H1 (cell line): ENCODE measurements around the gene C19orf85. TPM values are rescaled to one million over a fixed set of nuclear protein-coding genes. Genes with fewer than 3 reads are reported as not detected.
A peak's percentile ranks its signal among the peaks of the same experiment; 100 is the strongest.

Experiments used
- CTCF ChIA-PET: fragments of 300-600 bp; sonication (Branson Sonifier 250); formaldehyde crosslinking; loops from one replicate; lab custom pipeline; 2021; ENCODE audit not compliant: partially characterized antibody; lab: Charles Lee
- POLR2A ChIA-PET: fragments of 300-600 bp; sonication (Branson Sonifier 250); formaldehyde crosslinking; loops from one replicate; lab custom pipeline; 2021; ENCODE audit warnings: inconsistent platforms; ENCODE audit not compliant: partially characterized antibody; lab: Charles Lee
- DNase-seq, 2 experiments: peaks; one replicate each; pipeline versions ENCODE4 v3.0.0 to v3.0.0-alpha.2; 2010 to 2022; ENCODE audit warnings: low spot score in 2 of 2, low read depth in 1 of 2, mixed read lengths in 1 of 2
- FAIRE-seq: peaks from 2 replicates; lab custom pipeline; 2011; peaks lifted over from hg19 to GRCh38; lab: Jason Lieb, UNC
- H2AFZ ChIP-seq: 2 replicates; pipeline ENCODE4 v1.8.1; 2012; ENCODE audit warnings: low read length, inconsistent platforms
- H2AK5ac ChIP-seq: 2 replicates; pipeline ENCODE4 v1.6.1; 2013; ENCODE audit warnings: low read depth, low read length
- H2BK120ac ChIP-seq: replicated peaks from 2 replicates; pipeline ENCODE3; 2013; ENCODE audit warnings: low read depth, low read length, inconsistent platforms
- H2BK12ac ChIP-seq: 2 replicates; pipeline ENCODE4 v1.6.1; 2013; ENCODE audit warnings: low read depth, low read length
- H2BK15ac ChIP-seq: 2 replicates; pipeline ENCODE4 v1.6.1; 2013; ENCODE audit warnings: low read length
- H2BK20ac ChIP-seq: 2 replicates; pipeline ENCODE4 v1.6.1; 2013; ENCODE audit warnings: low read length
- H2BK5ac ChIP-seq: 2 replicates; pipeline ENCODE4 v1.6.1; 2013; ENCODE audit warnings: low read depth, low read length
- H3K14ac ChIP-seq: 2 replicates; pipeline ENCODE4 v1.6.1; 2013; ENCODE audit warnings: inconsistent platforms; ENCODE audit not compliant: insufficient read length
- H3K18ac ChIP-seq: 2 replicates; pipeline ENCODE4 v1.6.1; 2013; ENCODE audit warnings: low read length; ENCODE audit errors: extremely low read depth
- H3K23ac ChIP-seq: 2 replicates; pipeline ENCODE4 v1.6.1; 2013; ENCODE audit warnings: inconsistent platforms; ENCODE audit not compliant: insufficient read length
- H3K23me2 ChIP-seq: 2 replicates; pipeline ENCODE4 v1.6.1; 2013; ENCODE audit warnings: low read depth, low read length
- H3K27ac ChIP-seq: 2 replicates; pipeline ENCODE4 v1.6.1; 2011; ENCODE audit warnings: low read depth, low read length, inconsistent platforms
- H3K27me3 ChIP-seq, 4 experiments: replicated peaks in 1 of 4; 1 replicate in 1 of 4; 2 replicates in 3 of 4; pipeline versions ENCODE4 v1.6.1 to v1.8.1; 2011 to 2013; ENCODE audit warnings: low read length in 3 of 4, mild to moderate bottlenecking in 3 of 4, inconsistent platforms in 2 of 4, mixed read lengths in 2 of 4, moderate library complexity in 1 of 4; ENCODE audit not compliant: control insufficient read depth in 3 of 4, insufficient read depth in 3 of 4; ENCODE audit errors: extremely low read depth in 1 of 4
- H3K36me3 ChIP-seq, 4 experiments: 2 replicates each; pipeline versions ENCODE4 v1.6.1 to v1.8.1; 2011 to 2013; ENCODE audit warnings: mild to moderate bottlenecking in 4 of 4, low read length in 3 of 4, moderate library complexity in 2 of 4, control low read depth in 1 of 4, inconsistent platforms in 1 of 4; ENCODE audit not compliant: insufficient read depth in 4 of 4, control insufficient read depth in 2 of 4
- H3K4ac ChIP-seq: replicated peaks from 2 replicates; pipeline ENCODE3; 2013; ENCODE audit warnings: low read length, low read depth, mixed read lengths, inconsistent platforms; ENCODE audit not compliant: insufficient read length
- H3K4me1 ChIP-seq, 4 experiments: replicated peaks in 1 of 4; 1 replicate in 1 of 4; 2 replicates in 3 of 4; pipeline versions ENCODE4 v1.6.1 to v1.8.1; 2011 to 2013; ENCODE audit warnings: low read length in 3 of 4, inconsistent platforms in 2 of 4, mixed read lengths in 1 of 4; ENCODE audit not compliant: insufficient read depth in 4 of 4, control insufficient read depth in 3 of 4
- H3K4me2 ChIP-seq, 2 experiments: 2 replicates each; pipeline versions ENCODE4 v1.6.1 to v1.8.1; 2011 to 2013; ENCODE audit warnings: low read depth in 2 of 2, low read length in 2 of 2, control low read depth in 1 of 2, inconsistent platforms in 1 of 2, mild to moderate bottlenecking in 1 of 2; ENCODE audit not compliant: insufficient read depth in 1 of 2
- H3K4me3 ChIP-seq, 4 experiments: fragments of 200-600, 300-600 bp in 1 of 4; sonication (generic), shearing (Covaris generic), sonication (Bioruptor Twin) in 1 of 4; 2 replicates each; pipeline versions ENCODE4 v1.5.1 to v1.8.1; 2011 to 2016; ENCODE audit warnings: low read length in 4 of 4, low read depth in 3 of 4, control low read depth in 2 of 4, inconsistent platforms in 2 of 4, mild to moderate bottlenecking in 2 of 4, mixed read lengths in 1 of 4, moderate library complexity in 1 of 4; ENCODE audit not compliant: insufficient read depth in 2 of 4; ENCODE audit errors: extremely low read depth in 1 of 4
- H3K56ac ChIP-seq: replicated peaks from 2 replicates; pipeline ENCODE3; 2013; ENCODE audit warnings: low read depth, mild to moderate bottlenecking, mixed read lengths, low read length, inconsistent platforms; ENCODE audit not compliant: insufficient read length
- H3K79me1 ChIP-seq: 2 replicates; pipeline ENCODE4 v1.6.1; 2013; ENCODE audit warnings: low read depth, low read length, control low read depth
- H3K79me2 ChIP-seq, 2 experiments: 2 replicates each; pipeline versions ENCODE4 v1.6.1 to v1.8.1; 2012 to 2013; ENCODE audit warnings: low read length in 2 of 2, mild to moderate bottlenecking in 2 of 2, inconsistent platforms in 1 of 2; ENCODE audit not compliant: insufficient read depth in 2 of 2, control insufficient read depth in 1 of 2
- H3K9ac ChIP-seq, 4 experiments: replicated peaks in 1 of 4; 1 replicate in 1 of 4; 2 replicates in 3 of 4; pipeline versions ENCODE4 v1.6.1 to v1.8.1; 2011 to 2013; ENCODE audit warnings: low read depth in 3 of 4, low read length in 3 of 4, control low read depth in 2 of 4, mild to moderate bottlenecking in 2 of 4, moderate library complexity in 2 of 4, inconsistent platforms in 1 of 4; ENCODE audit errors: extremely low read depth in 1 of 4
- H3K9me3 ChIP-seq, 2 experiments: 2 replicates each; pipeline versions ENCODE4 v1.6.1 to v1.8.1; 2012 to 2013; ENCODE audit warnings: mild to moderate bottlenecking in 2 of 2, moderate library complexity in 2 of 2, control low read depth in 1 of 2, inconsistent platforms in 1 of 2, low read depth in 1 of 2, low read length in 1 of 2, mixed read lengths in 1 of 2; ENCODE audit not compliant: insufficient read depth in 2 of 2
- H4K20me1 ChIP-seq, 2 experiments: replicated peaks in 1 of 2; 2 replicates each; pipeline versions ENCODE3 to v1.8.1; 2011 to 2013; ENCODE audit warnings: inconsistent platforms in 2 of 2, low read length in 2 of 2, mild to moderate bottlenecking in 1 of 2; ENCODE audit not compliant: insufficient read depth in 2 of 2, control insufficient read depth in 1 of 2
- H4K5ac ChIP-seq: 2 replicates; pipeline ENCODE4 v1.6.1; 2013; ENCODE audit warnings: low read length, low read depth, mixed read lengths, inconsistent platforms; ENCODE audit not compliant: insufficient read length
- H4K8ac ChIP-seq: 2 replicates; pipeline ENCODE4 v1.8.0; 2013; ENCODE audit warnings: mild to moderate bottlenecking, moderate library complexity, low read length, inconsistent platforms; ENCODE audit not compliant: insufficient read depth; ENCODE audit errors: extremely low read depth
- H4K91ac ChIP-seq: replicated peaks from 2 replicates; pipeline ENCODE3; 2013; ENCODE audit warnings: low read length, mixed read lengths, inconsistent platforms; ENCODE audit not compliant: insufficient read length
- CREB1 ChIP-seq: IDR thresholded peaks from 2 replicates; pipeline ENCODE4 v1.6.1; 2012; ENCODE audit warnings: inconsistent platforms
- EZH2 ChIP-seq: fragments of 200-600 bp; sonication (generic); IDR thresholded peaks from 2 replicates; pipeline ENCODE4 v1.7.1; 2012; ENCODE audit warnings: low read depth, mild to moderate bottlenecking, moderate library complexity, low read length, inconsistent platforms; ENCODE audit not compliant: severe bottlenecking
- FOSL1 ChIP-seq: IDR thresholded peaks from 2 replicates; pipeline ENCODE4 v1.6.1; 2011; ENCODE audit warnings: mild to moderate bottlenecking, low read depth, low read length, moderate library complexity; ENCODE audit not compliant: insufficient read depth
- HDAC2 ChIP-seq, 2 experiments: fragments of 300-600 bp in 1 of 2; sonication (generic) in 1 of 2; IDR thresholded peaks; 2 replicates each; pipeline ENCODE4 v1.6.1; 2011 to 2012; ENCODE audit warnings: low read depth in 2 of 2, low read length in 2 of 2, mild to moderate bottlenecking in 2 of 2, moderate library complexity in 2 of 2, borderline replicate concordance in 1 of 2, inconsistent platforms in 1 of 2
- RAD21 ChIP-seq, 2 experiments: IDR thresholded peaks in 1 of 2; conservative IDR thresholded peaks in 1 of 2; 2 replicates each; pipeline ENCODE4 v1.6.1; 2011; ENCODE audit warnings: low read depth in 2 of 2, low read length in 2 of 2, improper control_type of control experiment in 1 of 2, inconsistent platforms in 1 of 2, mild to moderate bottlenecking in 1 of 2, moderate library complexity in 1 of 2
- TAF7 ChIP-seq: optimal IDR thresholded peaks from 2 replicates; pipeline ENCODE3; 2011; ENCODE audit warnings: low read depth, mild to moderate bottlenecking, inconsistent platforms, low read length, moderate library complexity, borderline replicate concordance
- TEAD4 ChIP-seq: IDR thresholded peaks from 2 replicates; pipeline ENCODE4 v1.6.1; 2012; ENCODE audit warnings: low read depth, low read length, inconsistent platforms, mixed read lengths
- ZNF274 ChIP-seq: IDR thresholded peaks from 2 replicates; pipeline ENCODE4 v1.7.0; 2012; ENCODE audit warnings: low read length, borderline replicate concordance; ENCODE audit errors: extremely low read depth
- WGBS, 2 experiments: shearing (Covaris generic) in 1 of 2; methylation state at CpG; one replicate each; pipeline versions ENCODE4 v1.1.6 to v1.1.7; 2013 to 2015; ENCODE audit warnings: low lambda C conversion rate in 2 of 2, mixed read lengths in 2 of 2, inconsistent platforms in 1 of 2, low coverage in 1 of 2, missing lambda C conversion rate in 1 of 2; ENCODE audit not compliant: insufficient replicate concordance in 2 of 2, insufficient coverage in 1 of 2, insufficient read length in 1 of 2; ENCODE audit errors: extremely low coverage in 1 of 2, missing lambda C conversion rate in 1 of 2; 5-methylcytosine and 5-hydroxymethylcytosine counted together
- polyA plus RNA-seq, 7 experiments: library from polyadenylated mRNA; depleted of rRNA in 3 of 7; stranded (reverse) in 5 of 7; unstranded in 2 of 7; fragments of >200 nt in 5 of 7; fragments of 200-250 nt in 2 of 7; gene quantifications; 1 replicate in 5 of 7; 2 replicates in 1 of 7; 4 replicates in 1 of 7; pipeline versions ENCODE4 v1.2.1 to v1.2.3, GENCODE V29; 2011 to 2013; ENCODE audit warnings: missing spikeins in 2 of 7, mixed read lengths in 2 of 7
- total RNA-seq: library from RNA; stranded (reverse); fragmentation: NEBNext Ultra II Directional; extraction: Animal tissue kit (Norgen Biotek cat#: 25700); gene quantifications from 2 replicates; pipeline ENCODE4 v1.2.1, GENCODE V29; 2021

C19orf85 gene
- total and polyA plus RNA-seq, 2 of the 8 experiments (the other 6 are each of a cell fraction or from before 2014, with no cell fraction given): 2.2 to 3.2 TPM

DNA sequence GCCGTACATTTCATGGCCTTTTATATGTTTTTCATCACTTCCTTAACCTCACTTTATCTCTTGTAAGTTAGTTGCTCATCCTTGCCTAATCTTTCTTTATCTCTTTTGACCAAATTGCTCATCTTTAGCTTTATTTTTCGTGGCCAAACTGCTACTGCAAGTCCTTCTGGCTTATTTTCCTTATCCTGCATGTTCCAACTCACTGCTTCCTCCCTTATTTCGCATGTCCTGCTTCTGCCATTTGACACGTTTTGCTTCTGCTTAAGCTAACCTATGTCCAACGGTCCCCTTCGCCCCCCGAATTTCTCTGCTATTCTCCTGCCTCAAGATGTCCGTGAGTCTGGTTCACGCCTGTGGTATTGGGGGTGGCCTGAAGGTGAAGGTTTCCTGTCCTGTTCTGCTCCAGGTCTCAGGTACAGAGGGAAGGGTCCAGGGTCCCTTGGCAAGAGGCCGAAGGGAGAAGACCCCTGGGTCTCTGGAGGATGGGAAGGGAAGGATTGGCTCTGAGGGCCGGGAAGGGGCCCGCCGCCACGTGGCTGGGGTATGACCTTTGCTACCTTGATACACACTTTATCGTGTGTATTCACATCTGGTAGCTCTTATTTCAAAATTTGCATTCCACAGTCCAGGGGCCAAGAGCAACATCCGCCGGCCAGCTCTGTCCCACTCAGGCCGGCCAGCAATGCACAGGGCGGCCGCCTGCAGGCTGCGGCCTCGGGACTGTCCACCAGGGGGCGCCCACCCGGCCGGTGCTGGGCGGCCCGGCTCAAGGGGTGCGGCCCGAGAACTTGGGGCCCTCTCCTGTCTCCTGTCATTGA is 2.9 kb upstream of the C19orf85 start:
- no peak overlapping the region for H3K4me2 ChIP-seq
- peaks cover 1% of the 10 kb centered on the region; the same call in 1 of the 2 replicates for H3K23me2 ChIP-seq
- no peak overlapping the region for H3K23ac ChIP-seq
- H3K14ac ChIP-seq: no peak overlapping the region
- no peak overlapping the region for H2BK120ac ChIP-seq
- peak overlapping the region; percentile 38 for H2AFZ ChIP-seq
- ChIA-PET POLR2A (interaction anchor here (0.6 to 2.6 kb wide), 13 partner anchors 9 to 157 kb away, joined by 3 to 9 read pairs (median 4); partner anchors contain the start of genes FIZ1, NAT14, ZNF524 and ZNF628), CTCF (interaction anchor here (0.6 to 3.6 kb wide), 39 partner anchors 8 to 583 kb away, joined by 3 to 31 read pairs (median 4); partner anchors contain the start of genes FIZ1, NAT14, ZNF579 and ZNF628)
- H4K20me1 ChIP-seq: no peaks in the 10 kb centered on the region
- no peaks in the 10 kb centered on the region for H3K36me3 ChIP-seq
- no peak overlapping the region for H2BK5ac ChIP-seq
- no peak overlapping the region for H3K9ac ChIP-seq
- no peaks in the 10 kb centered on the region; a peak in 1 of 7 replicates for H3K27me3 ChIP-seq
- FAIRE-seq (no peak), DNase-seq (peak in 1 of 2 experiments; percentile 94)
- H3K4me3 ChIP-seq: no peak overlapping the region
- peak overlapping the region; percentile 85 for H4K91ac ChIP-seq
- no peaks in the 10 kb centered on the region for H3K79me2 ChIP-seq
- H2BK12ac ChIP-seq: peak overlapping the region; percentile 68; the same call in 1 of the 2 replicates
- peak overlapping the region; percentile 54; the same call in 1 of the 2 replicates for H4K8ac ChIP-seq
- peak overlapping the region; percentile 99 for H2BK15ac ChIP-seq
- no peaks in the 10 kb centered on the region for H3K9me3 ChIP-seq
- no peak overlapping the region for H2AK5ac ChIP-seq
- no peak overlapping the region for H3K27ac ChIP-seq
- H4K5ac ChIP-seq: peak overlapping the region; percentile 25
- H3K4ac ChIP-seq: no peak overlapping the region
- H3K79me1 ChIP-seq: no peaks in the 10 kb centered on the region
- 46% methylated on average over 29 of the region's 29 CpGs; no CpG with 5 or more reads in 1 of the 2 experiments for WGBS, 2 experiments
- H3K18ac ChIP-seq: no peak overlapping the region
- peak overlapping the region; percentile 95 for H2BK20ac ChIP-seq
- H3K4me1 ChIP-seq: peaks cover 3 to 23% (median 11%) of the 10 kb centered on the region in 4 experiments
- H3K56ac ChIP-seq: no peak overlapping the region
- TF ChIP-seq HDAC2 (IDR thresholded peaks at IDR 0.05; ENCODE audit: borderline replicate concordance in 1 of 2, low read depth in 2 of 2, low read length in 2 of 2) (peak in 1 of 2 experiments; percentile 74; a peak in 1 of 4 replicates), RAD21 (IDR thresholded peaks at IDR 0.05 in 1 of 2, conservative IDR thresholded peaks at IDR 0.05 in 1 of 2; ENCODE audit: low read depth in 2 of 2, low read length in 2 of 2) (peak; percentile 56 to 73), CREB1 (no peak), TAF7 (no peak), FOSL1 (no peak), ZNF274 (no peak), TEAD4 (no peak), EZH2 (no peak)
